Fibroblast of villous mesenchyme (primary cell): ENCODE data around the gene ENTPD6. TPM values are rescaled to one million over a fixed set of nuclear protein-coding genes. Genes with fewer than 3 reads are reported as not detected.

Source experiments
- DNase-seq: peaks from one replicate; pipeline ENCODE4 v3.0.0-alpha.2; 2010; ENCODE audit warnings: low read depth
- H3K4me3 ChIP-seq: 2 replicates; pipeline ENCODE4 v1.5.1; 2011; ENCODE audit warnings: low read depth, mild to moderate bottlenecking, low read length
- CTCF ChIP-seq: IDR thresholded peaks from 2 replicates; pipeline ENCODE4 v1.5.1; 2012; ENCODE audit warnings: low read depth, mild to moderate bottlenecking, low read length; ENCODE audit not compliant: insufficient read depth
- total RNA-seq: library from RNA; depleted of rRNA; stranded (reverse); fragments of >200 nt; gene quantifications from 2 replicates; pipeline ENCODE4 v1.2.3, GENCODE V29; 2012

Gene ENTPD6
- 37.7 and 38.4 TPM in 2 replicates for total RNA-seq

GRCh38 chr20:25195014-25195961 lies at the start of gene ENTPD6:
Gene ENTPD6, plus strand, starts transcription at chr20:25195712. Its CDS starts 10,825 bp downstream, at chr20:25206537.
- TF ChIP-seq CTCF = no peak
- peak; percentile 87 for DNase-seq
- H3K4me3 ChIP-seq = peak within 1 kb of the TSS; percentile 90

- TF ChIP-seq CTCF = no peak
- DNase-seq = no peak
- H3K4me3 ChIP-seq = no peak overlapping the region
Measured at GRCh38 chr20:25146976-25147375, 48.5 kb upstream of the ENTPD6 start.

DNA sequence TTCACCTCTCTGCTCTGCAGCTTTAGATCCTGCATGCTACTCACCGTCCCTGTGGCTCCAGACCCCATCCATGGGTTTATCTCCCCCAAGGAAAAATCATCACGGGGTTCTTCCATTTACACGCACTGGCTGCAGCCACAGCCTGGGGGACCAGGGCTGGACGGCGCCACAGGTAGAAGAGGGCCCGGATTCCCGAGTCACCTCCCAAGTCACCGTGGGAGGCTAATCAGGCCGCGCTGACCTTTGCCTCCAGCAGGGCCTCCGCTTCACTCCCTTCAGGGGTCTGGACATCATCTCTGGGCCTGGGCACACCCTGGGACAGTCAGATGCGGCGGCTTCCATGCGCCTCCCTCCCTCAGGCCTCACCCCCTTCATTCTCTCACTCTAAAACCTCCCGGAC lies 47.8 kb upstream of the ENTPD6 start:
- no peak overlapping the region for H3K4me3 ChIP-seq
- TF ChIP-seq CTCF = no peak
- no peak for DNase-seq

DNA sequence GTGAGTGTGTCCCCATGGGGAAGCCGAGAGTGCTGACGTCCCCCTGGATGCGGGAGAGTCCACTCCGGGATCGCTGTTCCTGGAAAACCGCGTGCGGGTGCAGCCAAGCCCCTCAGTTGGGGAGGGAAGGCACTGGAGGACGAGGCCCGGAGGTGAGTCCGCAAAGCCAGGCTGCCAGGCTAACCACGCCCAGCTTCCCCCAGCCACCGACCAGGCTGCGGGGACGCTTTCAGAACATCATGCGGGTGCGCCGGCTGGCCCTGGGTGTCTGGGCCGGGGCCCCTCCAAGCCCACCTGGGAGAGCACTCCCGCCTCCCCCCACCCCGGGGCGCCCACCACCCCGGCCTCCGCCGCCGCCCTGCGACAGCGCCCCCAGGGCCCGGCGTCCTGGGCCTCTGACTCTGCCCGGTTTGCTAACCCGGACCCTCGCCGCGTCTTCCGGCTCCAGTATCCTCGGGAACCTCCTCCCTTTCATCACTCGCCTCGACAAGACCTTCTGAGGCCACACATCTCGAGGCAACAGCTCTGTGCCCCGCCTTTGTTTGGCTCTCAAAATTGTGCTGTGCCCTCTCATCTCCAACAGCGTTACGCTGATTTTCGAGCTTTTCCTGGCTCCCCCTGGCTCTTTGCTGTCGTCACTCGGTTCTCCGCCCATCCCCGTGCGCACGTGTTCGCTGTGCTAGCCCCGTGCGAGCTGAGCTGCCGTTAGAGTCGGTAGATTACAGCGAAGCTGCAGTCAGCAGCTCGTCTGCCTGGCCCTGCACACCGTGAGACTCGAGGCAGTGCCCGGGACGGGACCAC lies 47.1 kb upstream of the ENTPD6 start:
- peak; percentile 45 for DNase-seq
- peak overlapping the region; percentile 50 for H3K4me3 ChIP-seq
- no peak for TF ChIP-seq CTCF

- no peak for DNase-seq
- H3K4me3 ChIP-seq = no peak overlapping the region
- TF ChIP-seq CTCF = no peak
Measured at GRCh38 chr20:25148982-25149846, 46.3 kb upstream of the ENTPD6 start.

DNA sequence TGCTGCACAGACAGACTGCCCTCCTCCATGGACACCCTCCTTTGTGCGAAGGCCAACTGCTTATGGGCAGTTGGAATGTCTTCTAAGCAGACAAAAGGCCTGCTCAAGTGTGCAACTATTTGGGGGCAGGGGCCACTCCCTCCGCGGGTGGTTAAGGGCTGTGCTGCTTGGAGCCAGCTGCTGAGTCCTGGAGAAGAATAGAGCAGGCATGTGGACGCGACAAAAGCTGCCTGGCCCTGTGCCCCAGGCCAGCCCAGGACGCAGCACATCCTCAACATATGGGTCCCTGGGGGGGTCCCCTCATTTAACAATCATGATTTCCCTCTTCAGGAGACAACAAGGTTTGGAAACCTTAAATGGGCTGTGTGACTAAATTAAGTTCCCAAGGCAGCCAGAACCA lies 45.5 kb upstream of the ENTPD6 start:
- TF ChIP-seq CTCF = no peak
- no peak for DNase-seq
- H3K4me3 ChIP-seq = no peak overlapping the region
